HG03460 (cell line): Measurements from ENCODE around the gene TAS1R1.

Experiments used
- ATAC-seq: cut with Tn5 transposase; IDR thresholded peaks from one replicate; pipeline ENCODE4 v1.9.1; 2021; ENCODE audit not compliant: unreplicated experiment

Gene TAS1R1

GRCh38 chr1:6554907-6555778 lies at the start of gene TAS1R1:
Gene TAS1R1, plus strand, starts transcription at chr1:6555307. Its CDS starts 67 bp downstream, at chr1:6555374.
- ATAC-seq = no peak

GRCh38 chr1:6505367-6506209 lies 49.5 kb upstream of the TAS1R1 start:
- no peak for ATAC-seq

- no peak for ATAC-seq
These were observed 48.7 kb upstream of the TAS1R1 start for GRCh38 chr1:6506210-6507036.

GRCh38 chr1:6507037-6507428 lies 48.1 kb upstream of the TAS1R1 start:
- no peak for ATAC-seq

- no peak for ATAC-seq
These were observed 47.6 kb upstream of the TAS1R1 start for GRCh38 chr1:6507461-6507911.

GRCh38 chr1:6508154-6508815 lies 46.8 kb upstream of the TAS1R1 start:
- ATAC-seq = no peak

DNA sequence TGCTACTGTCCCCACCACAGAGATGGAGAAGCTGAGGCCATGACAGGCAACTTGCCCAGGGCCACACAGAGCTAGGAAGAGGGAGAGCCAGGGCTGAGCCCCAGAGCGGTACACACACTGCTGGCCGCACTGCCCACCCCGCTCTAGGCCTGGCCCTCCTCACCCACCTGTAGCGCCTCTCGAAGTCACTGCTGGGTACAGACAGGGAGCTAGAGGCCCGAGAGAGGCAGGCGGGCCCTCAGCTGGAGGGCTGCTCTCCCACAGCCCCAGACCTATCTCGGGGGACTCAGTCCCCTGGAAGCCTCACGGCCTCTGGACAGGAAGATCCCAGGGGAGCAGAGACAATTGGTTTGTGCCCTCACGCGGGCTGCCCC lies 46.3 kb upstream of the TAS1R1 start:
- ATAC-seq = no peak

- no peak for ATAC-seq
These were observed 45.7 kb upstream of the TAS1R1 start for GRCh38 chr1:6509220-6509918.

DNA sequence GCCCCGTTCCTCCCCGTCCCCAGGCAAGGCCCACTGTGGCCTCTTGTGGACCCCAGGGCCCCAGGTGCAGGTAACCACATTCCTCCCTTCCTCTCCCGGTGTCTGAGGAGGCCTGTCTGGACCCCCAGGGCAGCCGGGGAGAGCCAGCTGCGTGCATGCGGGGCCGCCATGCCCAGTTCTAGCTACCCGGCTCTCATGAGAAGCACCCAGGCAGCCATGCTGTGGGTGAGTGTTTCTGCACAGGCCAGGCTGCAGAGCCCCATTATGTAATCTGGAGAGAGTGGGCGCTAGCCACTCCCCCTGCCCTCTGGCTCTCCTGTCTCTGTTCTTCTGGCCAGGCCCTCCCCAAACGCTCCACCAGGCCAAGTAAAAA lies 45.2 kb upstream of the TAS1R1 start:
- no peak for ATAC-seq

DNA sequence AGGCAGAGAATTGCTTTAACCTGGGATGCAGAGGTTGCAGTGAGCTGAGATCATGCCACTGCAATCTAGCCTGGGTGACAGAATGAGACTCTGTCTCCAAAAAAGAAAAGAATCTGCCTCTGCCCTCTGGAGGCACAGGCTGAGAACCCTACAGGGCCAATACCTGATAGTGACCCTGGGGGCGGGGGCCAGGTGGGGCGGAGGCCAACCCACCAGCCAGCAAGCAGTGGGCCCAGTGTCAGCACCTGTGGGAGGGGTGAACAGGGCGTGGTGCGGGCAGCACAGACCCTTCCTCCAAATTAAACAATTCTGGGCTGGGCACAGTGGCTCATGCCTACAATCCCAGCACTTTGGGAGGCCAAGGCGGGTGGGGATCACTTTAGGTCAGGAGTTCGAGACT lies 44.6 kb upstream of the TAS1R1 start:
- ATAC-seq = no peak

DNA sequence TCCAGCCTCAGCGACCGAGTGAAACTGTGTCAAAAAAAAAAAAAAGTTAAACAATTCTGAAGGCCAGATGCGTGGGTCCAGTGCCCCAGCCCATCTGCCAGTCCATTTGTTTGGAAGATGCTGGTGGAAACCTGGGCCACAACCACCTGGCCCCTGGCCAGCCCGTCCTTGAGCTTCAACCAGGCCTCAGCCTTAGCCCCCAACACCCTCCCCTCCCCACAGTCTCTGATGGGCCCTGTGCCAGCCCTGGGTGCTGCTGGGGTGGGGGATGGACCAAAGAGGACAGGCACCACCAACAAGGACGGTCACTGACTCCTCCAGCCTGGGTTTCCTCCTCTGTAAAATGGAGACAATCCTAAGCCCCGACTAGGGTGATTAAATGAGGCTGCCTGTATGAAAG lies 44.1 kb upstream of the TAS1R1 start:
- ATAC-seq = no peak

DNA sequence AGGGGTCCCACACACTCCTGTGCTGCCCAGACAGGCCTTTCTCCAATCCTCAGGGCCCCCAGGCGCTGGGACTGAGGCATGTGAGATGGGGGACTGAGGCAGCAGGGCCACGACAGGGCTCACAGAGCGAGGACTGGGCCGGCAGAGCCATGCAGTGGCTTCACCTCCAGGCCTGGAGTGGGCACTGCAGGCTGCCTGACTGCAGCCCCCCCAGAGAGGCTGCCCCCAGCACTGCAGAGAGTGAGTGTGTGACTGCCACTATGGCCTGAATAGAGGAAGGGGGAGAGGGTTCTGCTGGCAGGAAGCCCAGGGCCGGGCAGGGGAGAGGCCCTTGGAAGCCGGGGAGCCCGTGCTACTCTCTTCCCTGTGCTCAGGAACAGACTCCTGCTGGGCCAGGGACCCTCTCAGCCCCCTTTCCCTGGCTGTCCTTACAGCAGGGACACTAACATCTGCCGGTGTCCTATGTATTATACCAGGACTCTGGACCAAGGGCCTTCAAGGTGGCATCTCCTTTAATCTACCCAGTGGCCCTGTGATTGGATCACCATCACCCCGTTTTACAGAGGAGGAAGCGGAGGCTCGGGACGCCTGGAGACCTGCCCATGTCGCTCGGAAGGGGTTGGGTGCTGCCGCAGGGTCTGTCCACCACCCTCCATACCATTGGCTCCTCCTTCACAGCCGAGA lies 43.4 kb upstream of the TAS1R1 start:
- no peak for ATAC-seq

DNA sequence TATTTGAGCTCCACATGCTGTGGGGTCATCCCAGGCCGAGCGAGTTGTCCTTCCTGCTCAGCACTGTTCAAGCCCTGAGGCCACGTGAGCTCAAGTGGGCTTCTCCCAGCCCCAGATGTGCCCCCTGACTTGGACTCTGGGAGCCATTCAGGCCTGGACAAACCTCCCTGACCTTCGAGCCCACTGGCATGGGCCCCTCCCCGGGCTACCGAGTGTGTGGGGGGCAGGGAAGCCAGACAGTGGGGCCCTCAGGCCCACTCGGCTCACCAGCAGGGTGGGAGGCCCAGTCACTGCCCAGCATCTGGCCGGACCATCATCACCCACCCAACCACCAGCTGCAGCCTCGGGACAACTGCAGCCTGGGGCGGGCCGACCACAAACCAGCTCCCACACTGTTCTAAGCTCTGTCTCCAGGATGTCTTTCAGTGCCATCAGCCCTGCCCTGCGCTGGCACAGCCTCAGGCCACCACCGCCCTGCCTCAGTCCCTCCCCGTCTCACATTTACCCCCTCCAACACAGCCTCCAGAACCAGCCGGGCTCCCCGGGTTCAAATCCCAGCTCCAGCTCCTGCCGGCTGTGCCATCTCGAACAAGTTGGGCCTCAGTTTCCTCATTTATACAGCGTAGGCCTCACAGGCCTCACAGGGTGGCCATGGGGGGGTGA lies 42.7 kb upstream of the TAS1R1 start:
- no peak for ATAC-seq

DNA sequence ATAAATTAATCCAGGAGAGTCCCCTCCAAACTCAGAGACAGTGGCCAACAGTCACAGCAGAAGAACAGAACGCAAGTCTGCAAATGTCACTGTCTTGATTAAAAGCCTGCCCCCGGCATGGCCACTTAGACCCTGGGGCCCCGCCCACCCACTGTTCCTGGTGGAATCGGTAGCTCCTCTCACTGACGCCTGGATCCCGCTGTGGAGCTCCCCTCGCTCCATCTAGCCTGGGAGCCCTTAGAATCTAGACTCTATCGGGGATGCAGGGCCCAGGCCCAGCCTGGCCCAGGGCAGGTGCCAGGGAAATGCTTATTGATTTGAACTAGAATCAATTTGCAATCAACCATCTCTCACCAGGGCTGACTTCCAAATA lies 42.2 kb upstream of the TAS1R1 start:
- no peak for ATAC-seq

DNA sequence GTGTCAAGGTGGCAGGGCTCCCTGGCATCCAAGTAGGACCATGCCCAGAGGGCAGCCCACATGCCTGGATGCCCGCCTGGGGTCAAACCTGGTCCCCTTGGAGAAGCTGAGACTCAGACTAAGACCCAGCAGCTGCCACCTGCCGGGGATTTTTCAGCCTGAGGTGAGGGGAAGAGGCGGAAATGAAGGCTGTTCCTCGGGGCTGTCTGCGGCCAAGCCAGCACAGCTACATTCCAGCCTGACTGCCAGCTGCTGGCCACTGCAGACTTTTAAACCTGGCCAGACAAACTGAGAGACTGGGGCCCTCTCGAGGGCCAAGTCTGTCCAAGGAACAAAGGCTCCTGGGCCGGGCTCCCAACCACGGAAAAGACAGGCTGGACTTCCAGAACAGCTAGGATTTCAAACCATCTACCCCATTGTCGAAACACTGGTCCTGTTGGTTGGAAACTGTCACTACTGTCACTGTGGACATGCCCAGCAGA lies 41.7 kb upstream of the TAS1R1 start:
- ATAC-seq = no peak

DNA sequence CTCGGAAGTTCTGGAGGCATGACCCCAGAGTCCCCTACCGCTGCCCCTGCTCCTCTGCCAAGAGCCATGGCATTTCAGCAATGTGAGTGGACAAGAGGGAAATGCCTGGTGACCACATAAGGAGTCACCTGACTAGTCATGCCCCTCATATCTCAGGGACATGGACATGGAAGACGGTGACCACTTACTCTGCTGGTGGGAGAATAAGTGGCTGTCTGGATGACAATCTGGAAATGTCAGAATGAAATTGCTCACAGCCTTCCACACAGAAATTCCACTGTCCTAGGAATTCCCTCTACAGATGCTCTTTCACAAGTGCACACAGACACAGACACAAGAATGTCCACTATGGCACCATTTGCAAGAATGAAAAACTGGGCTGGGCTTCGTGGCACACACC lies 39.3 kb upstream of the TAS1R1 start:
- no peak for ATAC-seq

DNA sequence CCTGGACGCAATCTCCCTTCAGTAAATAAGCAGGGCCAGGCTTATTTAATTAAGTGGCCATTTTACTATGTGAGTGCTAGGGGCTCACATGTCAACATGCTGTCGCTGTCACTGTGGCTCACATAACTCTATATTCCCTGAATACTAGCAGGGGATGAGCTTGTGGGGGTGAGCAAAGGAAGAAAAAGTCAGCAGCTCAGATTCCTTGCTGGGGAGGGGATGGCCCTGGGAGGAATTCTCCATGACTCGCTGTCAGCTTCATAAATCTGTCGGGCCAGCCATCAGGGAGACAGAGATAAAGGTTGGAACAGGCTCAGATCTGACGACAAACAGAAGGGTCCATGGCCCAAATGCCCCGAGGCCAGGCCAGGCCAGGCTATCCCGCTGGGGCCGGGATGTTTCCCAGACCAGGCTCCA lies 37.7 kb upstream of the TAS1R1 start:
- no peak for ATAC-seq

DNA sequence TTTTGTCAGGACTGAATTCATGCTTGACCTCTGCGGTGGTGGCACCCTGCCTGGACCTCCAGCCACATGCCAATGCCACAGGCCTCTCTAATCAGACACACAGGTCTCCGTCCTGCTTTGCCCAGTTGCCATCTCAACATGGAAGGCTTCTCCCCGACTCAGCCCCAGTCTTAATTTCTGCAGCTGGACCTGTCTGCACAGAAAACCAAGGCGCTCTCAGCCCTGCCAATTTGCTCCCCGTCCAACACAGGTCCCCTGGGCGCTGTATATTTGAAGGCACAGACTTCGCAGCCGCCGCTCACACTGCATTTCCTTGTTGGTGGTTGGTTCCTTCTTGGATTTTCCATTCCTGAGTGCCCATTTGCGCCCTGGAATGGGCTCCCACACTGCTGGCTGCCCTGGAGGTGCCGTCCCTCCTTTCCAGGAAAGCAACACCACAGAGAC lies 35.6 kb upstream of the TAS1R1 start:
- ATAC-seq = no peak
